Hepatocyte (in vitro differentiated cells): ENCODE results near the gene MBIP. TPM values are rescaled to one million over a fixed set of nuclear protein-coding genes. Genes with fewer than 3 reads are reported as not detected.

Source experiments
- DNase-seq: peaks from one replicate; pipeline ENCODE4 v3.0.0-alpha.2; 2016; ENCODE audit warnings: low spot score
- H2AFZ ChIP-seq: fragments of 200-600 bp; sonication (generic); 2 replicates; pipeline ENCODE4 v1.6.0; 2016; ENCODE audit warnings: antibody characterized with exemption, mild to moderate bottlenecking
- H3K27ac ChIP-seq: fragments of 200-600 bp; sonication (generic); 2 replicates; pipeline ENCODE4 v1.5.1; 2016; ENCODE audit warnings: mild to moderate bottlenecking
- H3K27me3 ChIP-seq: fragments of 200-600 bp; sonication (generic); 2 replicates; pipeline ENCODE4 v1.6.1; 2016
- H3K36me3 ChIP-seq: fragments of 200-600 bp; sonication (generic); replicated peaks from 2 replicates; pipeline ENCODE4 v1.5.1; 2016; ENCODE audit warnings: low read depth; ENCODE audit not compliant: insufficient read depth
- H3K4me1 ChIP-seq: fragments of 200-600 bp; sonication (generic); 2 replicates; pipeline ENCODE4 v1.5.1; 2016; ENCODE audit warnings: mild to moderate bottlenecking, moderate library complexity; ENCODE audit not compliant: insufficient read depth
- H3K4me2 ChIP-seq: fragments of 200-600 bp; sonication (generic); 2 replicates; pipeline ENCODE4 v1.6.0; 2016
- H3K4me3 ChIP-seq: fragments of 200-600 bp; sonication (generic); 2 replicates; pipeline ENCODE4 v1.5.1; 2016; ENCODE audit warnings: mild to moderate bottlenecking
- H3K79me2 ChIP-seq: fragments of 200-600 bp; sonication (generic); 2 replicates; pipeline ENCODE4 v1.6.0; 2017; ENCODE audit warnings: mild to moderate bottlenecking
- H3K9me2 ChIP-seq: fragments of 200-600 bp; sonication (generic); replicated peaks from 2 replicates; pipeline ENCODE4 v1.6.0; 2017; ENCODE audit warnings: mild to moderate bottlenecking; ENCODE audit not compliant: insufficient read depth
- H3K9me3 ChIP-seq: fragments of 200-600 bp; sonication (generic); 2 replicates; pipeline ENCODE4 v1.5.1; 2016; ENCODE audit warnings: low read depth, mild to moderate bottlenecking
- H4K20me1 ChIP-seq: fragments of 200-600 bp; sonication (generic); 2 replicates; pipeline ENCODE4 v1.6.0; 2016; ENCODE audit warnings: mild to moderate bottlenecking; ENCODE audit not compliant: insufficient read depth, poor library complexity, severe bottlenecking
- CTCF ChIP-seq: fragments of 200-600 bp; sonication (generic); IDR thresholded peaks from 2 replicates; pipeline ENCODE4 v1.5.1; 2016; ENCODE audit warnings: antibody characterized with exemption, mild to moderate bottlenecking; ENCODE audit not compliant: poor library complexity
- EZH2 ChIP-seq: fragments of 200-600 bp; sonication (generic); IDR thresholded peaks from 2 replicates; pipeline ENCODE4 v1.6.1; 2016; ENCODE audit warnings: antibody characterized with exemption, mild to moderate bottlenecking, borderline replicate concordance
- EZH2phosphoT487 ChIP-seq: fragments of 200-600 bp; sonication (generic); IDR thresholded peaks from one replicate; pipeline ENCODE4 v1.6.1; 2018; ENCODE audit warnings: antibody characterized with exemption, mild to moderate bottlenecking, low read depth, moderate library complexity; ENCODE audit not compliant: unreplicated experiment, severe bottlenecking
- WGBS: methylation state at CpG from one replicate; pipeline ENCODE4 v1.1.6; 2016; ENCODE audit warnings: low lambda C conversion rate; ENCODE audit errors: missing lambda C conversion rate; 5-methylcytosine and 5-hydroxymethylcytosine counted together
- polyA plus RNA-seq: library from polyadenylated mRNA; unstranded; fragments of >200 nt; fragmentation: Nextera tagmentation; extraction: Ambion mirVana; gene quantifications from 2 replicates; pipeline ENCODE4 v1.2.1, GENCODE V29; 2016
- total RNA-seq: library from RNA; depleted of rRNA; stranded (reverse); fragments of >200 nt; gene quantifications from 2 replicates; pipeline ENCODE4 v1.2.3, GENCODE V29; 2014

MBIP gene
- total and polyA plus RNA-seq, 2 experiments from 2014 or later = 27.8 to 28.4 TPM

- TF ChIP-seq EZH2phosphoT487 = no peak
- TF ChIP-seq EZH2 = no peak
- no peak for TF ChIP-seq CTCF
- Histone ChIP-seq H3K36me3 (no peaks in the 10 kb centered on the region), H3K9me2 (no peaks in the 10 kb centered on the region), H3K9me3 (no peaks in the 10 kb centered on the region), H3K4me2 (no peak overlapping the region), H3K4me3 (no peak overlapping the region), H3K27ac (no peak overlapping the region), H3K79me2 (no peaks in the 10 kb centered on the region), H4K20me1 (no peaks in the 10 kb centered on the region), H3K27me3 (no peaks in the 10 kb centered on the region), H2AFZ (no peak overlapping the region), H3K4me1 (no peaks in the 10 kb centered on the region)
- no peak for DNase-seq
- 82% methylated on average over 3 of the region's 3 CpGs for WGBS
Observed at GRCh38 chr14:36325853-36326252, 5.4 kb upstream of the MBIP start.

GRCh38 chr14:36324897-36325296, 4.5 kb upstream of the MBIP start:
- Histone ChIP-seq H3K27me3 (no peaks in the 10 kb centered on the region), H3K36me3 (no peaks in the 10 kb centered on the region), H3K4me1 (no peaks in the 10 kb centered on the region), H4K20me1 (no peaks in the 10 kb centered on the region), H3K9me2 (no peaks in the 10 kb centered on the region), H3K4me3 (no peak overlapping the region), H3K9me3 (no peaks in the 10 kb centered on the region), H3K4me2 (no peak overlapping the region), H2AFZ (no peak overlapping the region), H3K79me2 (peaks cover under 1% of the 10 kb centered on the region), H3K27ac (no peak overlapping the region)
- TF ChIP-seq EZH2 (no peak), EZH2phosphoT487 (no peak), CTCF (no peak)
- WGBS = 81% methylated on average over 3 of the region's 3 CpGs
- DNase-seq = no peak

- peak overlapping the region; percentile 15 for H3K4me3 ChIP-seq
- peaks cover 11% of the 10 kb centered on the region for H3K4me1 ChIP-seq
- no peaks in the 10 kb centered on the region for H3K27me3 ChIP-seq
- 70% methylated on average over 8 of the region's 8 CpGs for WGBS
- no peaks in the 10 kb centered on the region for H3K9me2 ChIP-seq
- H3K4me2 ChIP-seq = peak overlapping the region; percentile 71
- H4K20me1 ChIP-seq = peaks cover 27% of the 10 kb centered on the region
- H3K79me2 ChIP-seq = peaks cover 40% of the 10 kb centered on the region
- no peaks in the 10 kb centered on the region for H3K9me3 ChIP-seq
- DNase-seq = no peak
- TF ChIP-seq EZH2 (no peak), EZH2phosphoT487 (no peak), CTCF (no peak)
- no peaks in the 10 kb centered on the region for H3K36me3 ChIP-seq
- H3K27ac ChIP-seq = peak overlapping the region; percentile 24
- peak overlapping the region; percentile 79 for H2AFZ ChIP-seq
Observed at GRCh38 chr14:36320897-36321381, 502 bp upstream of the MBIP start.

GRCh38 chr14:36319899-36320199, 588 bp downstream of the MBIP start:
- WGBS = under 1% methylated on average over 9 of the region's 9 CpGs
- Histone ChIP-seq H2AFZ (peak overlapping the region; percentile 73), H3K4me3 (peak overlapping the region; percentile 79), H3K9me2 (no peaks in the 10 kb centered on the region), H3K27ac (peak overlapping the region; percentile 94), H3K27me3 (no peaks in the 10 kb centered on the region), H3K4me2 (peak overlapping the region; percentile 66), H3K36me3 (no peaks in the 10 kb centered on the region), H3K9me3 (no peaks in the 10 kb centered on the region), H3K4me1 (peaks cover 11% of the 10 kb centered on the region), H4K20me1 (peaks cover 34% of the 10 kb centered on the region), H3K79me2 (peaks cover 51% of the 10 kb centered on the region)
- no peak for TF ChIP-seq EZH2phosphoT487
- no peak for TF ChIP-seq EZH2
- TF ChIP-seq CTCF = no peak
- no peak for DNase-seq
